ENCODE data around the gene IL21R. TPM values are rescaled to one million over a fixed set of nuclear protein-coding genes. Genes with fewer than 3 reads are reported as not detected.

Gene IL21R
- total and polyA plus RNA-seq, 10 of the 15 experiments (the other 5 are each of a cell fraction or from before 2014, with no cell fraction given), result 5.3 to 138 (median 82.5) TPM

GRCh38 chr16:27439271-27440018, 37.5 kb downstream of the IL21R start (continued):
- peak; percentile 76 for TF ChIP-seq HDGF (IDR thresholded peaks at IDR 0.05)
- TF ChIP-seq MYB (IDR thresholded peaks at IDR 0.05; ENCODE audit: borderline replicate concordance, low read depth, low read length), result no peak
- no peak for TF ChIP-seq ZZZ3 (IDR thresholded peaks at IDR 0.05; ENCODE audit: control insufficient read depth, insufficient read length, low read depth)
- TF ChIP-seq NR2C1 (IDR thresholded peaks at IDR 0.05), result no peak
- no peak for TF ChIP-seq TAF1 (IDR thresholded peaks at IDR 0.05; ENCODE audit: borderline replicate concordance, low read depth, low read length)
- no peak for TF ChIP-seq NFYB (IDR thresholded peaks at IDR 0.05; ENCODE audit: insufficient read depth, low read depth, low read length)
- TF ChIP-seq BCL3 (IDR thresholded peaks at IDR 0.05; ENCODE audit: borderline replicate concordance, insufficient read depth, low read depth, low read length, poor library complexity, severe bottlenecking), result peak; percentile 91
- TF ChIP-seq YY1 (IDR thresholded peaks at IDR 0.05; ENCODE audit: low read depth, low read length), result no peak
- no peak for TF ChIP-seq CEBPB (IDR thresholded peaks at IDR 0.05; ENCODE audit: borderline replicate concordance in 1 of 2, low read depth in 2 of 2, low read length in 2 of 2)
- no peak for TF ChIP-seq CREM (IDR thresholded peaks at IDR 0.05; ENCODE audit: low read depth)
- TF ChIP-seq, protein P1, sequence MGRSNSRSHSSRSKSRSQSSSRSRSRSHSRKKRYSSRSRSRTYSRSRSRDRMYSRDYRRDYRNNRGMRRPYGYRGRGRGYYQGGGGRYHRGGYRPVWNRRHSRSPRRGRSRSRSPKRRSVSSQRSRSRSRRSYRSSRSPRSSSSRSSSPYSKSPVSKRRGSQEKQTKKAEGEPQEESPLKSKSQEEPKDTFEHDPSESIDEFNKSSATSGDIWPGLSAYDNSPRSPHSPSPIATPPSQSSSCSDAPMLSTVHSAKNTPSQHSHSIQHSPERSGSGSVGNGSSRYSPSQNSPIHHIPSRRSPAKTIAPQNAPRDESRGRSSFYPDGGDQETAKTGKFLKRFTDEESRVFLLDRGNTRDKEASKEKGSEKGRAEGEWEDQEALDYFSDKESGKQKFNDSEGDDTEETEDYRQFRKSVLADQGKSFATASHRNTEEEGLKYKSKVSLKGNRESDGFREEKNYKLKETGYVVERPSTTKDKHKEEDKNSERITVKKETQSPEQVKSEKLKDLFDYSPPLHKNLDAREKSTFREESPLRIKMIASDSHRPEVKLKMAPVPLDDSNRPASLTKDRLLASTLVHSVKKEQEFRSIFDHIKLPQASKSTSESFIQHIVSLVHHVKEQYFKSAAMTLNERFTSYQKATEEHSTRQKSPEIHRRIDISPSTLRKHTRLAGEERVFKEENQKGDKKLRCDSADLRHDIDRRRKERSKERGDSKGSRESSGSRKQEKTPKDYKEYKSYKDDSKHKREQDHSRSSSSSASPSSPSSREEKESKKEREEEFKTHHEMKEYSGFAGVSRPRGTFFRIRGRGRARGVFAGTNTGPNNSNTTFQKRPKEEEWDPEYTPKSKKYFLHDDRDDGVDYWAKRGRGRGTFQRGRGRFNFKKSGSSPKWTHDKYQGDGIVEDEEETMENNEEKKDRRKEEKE (IDR thresholded peaks at IDR 0.05), result no peak
- no peak for TF ChIP-seq POLR2AphosphoS2 (IDR thresholded peaks at IDR 0.05; ENCODE audit: low read depth, low read length)
- TF ChIP-seq SP1 (IDR thresholded peaks at IDR 0.05; ENCODE audit: low read depth, low read length), result no peak
- TF ChIP-seq HDAC6 (IDR thresholded peaks at IDR 0.05; ENCODE audit: unreplicated experiment), result no peak
- no peak for TF ChIP-seq SMAD5 (IDR thresholded peaks at IDR 0.05; ENCODE audit: low read depth)
- no peak for TF ChIP-seq ZNF217 (IDR thresholded peaks at IDR 0.05)
- TF ChIP-seq E4F1 (IDR thresholded peaks at IDR 0.05; ENCODE audit: borderline replicate concordance, partially characterized antibody), result peak; percentile 10
- peak; percentile 51; the same call in 1 of the 2 replicates for TF ChIP-seq NFIC (IDR thresholded peaks at IDR 0.05; ENCODE audit: low read depth, low read length)
- no peak for TF ChIP-seq CHD4 (IDR thresholded peaks at IDR 0.05)
